ENCODE results near the gene NFKBIE.

NFKBIE gene

GRCh38 chr6:44260451-44261297 is 4.7 kb downstream of the NFKBIE start:
- TF ChIP-seq EP300 (IDR thresholded peaks at IDR 0.05; ENCODE audit: borderline replicate concordance) (no peak), TAF1 (IDR thresholded peaks at IDR 0.05; ENCODE audit: low read depth) (no peak), EGR1 (IDR thresholded peaks at IDR 0.05) (no peak), CEBPB (IDR thresholded peaks at IDR 0.05) (no peak), FOXM1 (IDR thresholded peaks at IDR 0.05; ENCODE audit: borderline replicate concordance, low read depth) (no peak), NFIC (IDR thresholded peaks at IDR 0.05) (no peak), ZBTB7A (IDR thresholded peaks at IDR 0.05; ENCODE audit: low read depth) (no peak), RAD21 (IDR thresholded peaks at IDR 0.05; ENCODE audit: low read depth) (no peak), TEAD4 (IDR thresholded peaks at IDR 0.05) (no peak), YY1 (IDR thresholded peaks at IDR 0.05; ENCODE audit: low read depth) (no peak), TCF12 (IDR thresholded peaks at IDR 0.05; ENCODE audit: low read depth) (no peak), REST (IDR thresholded peaks at IDR 0.05; ENCODE audit: low read depth) (no peak), CREB1 (IDR thresholded peaks at IDR 0.05; ENCODE audit: low read depth) (no peak), MAX (IDR thresholded peaks at IDR 0.05) (no peak)
- TF ChIP-seq, protein P1, sequence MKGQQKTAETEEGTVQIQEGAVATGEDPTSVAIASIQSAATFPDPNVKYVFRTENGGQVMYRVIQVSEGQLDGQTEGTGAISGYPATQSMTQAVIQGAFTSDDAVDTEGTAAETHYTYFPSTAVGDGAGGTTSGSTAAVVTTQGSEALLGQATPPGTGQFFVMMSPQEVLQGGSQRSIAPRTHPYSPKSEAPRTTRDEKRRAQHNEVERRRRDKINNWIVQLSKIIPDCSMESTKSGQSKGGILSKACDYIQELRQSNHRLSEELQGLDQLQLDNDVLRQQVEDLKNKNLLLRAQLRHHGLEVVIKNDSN (IDR thresholded peaks at IDR 0.05): no peak

DNA sequence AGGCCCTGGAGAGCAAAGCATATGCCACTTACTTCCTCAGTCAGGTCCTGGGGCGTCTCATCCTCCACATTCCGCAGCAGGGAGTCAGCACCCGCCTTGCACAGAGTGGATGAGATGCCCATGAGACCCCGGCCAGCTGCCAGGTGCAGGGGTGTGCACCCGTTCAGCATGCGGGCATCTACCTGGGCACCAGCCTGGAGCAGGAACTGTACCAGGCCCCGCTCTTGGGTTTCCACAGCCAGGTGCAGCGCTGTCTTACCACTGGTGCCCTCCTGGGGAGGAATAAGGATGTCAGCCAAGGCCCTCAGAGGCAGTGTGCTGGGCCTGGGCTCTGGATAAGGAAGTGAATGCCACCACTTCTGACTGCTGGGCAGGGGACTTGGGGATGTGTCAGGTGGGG is 5.3 kb downstream of the NFKBIE start:
- TF ChIP-seq, protein P1 (IDR thresholded peaks at IDR 0.05): no peak
- TF ChIP-seq EP300 (IDR thresholded peaks at IDR 0.05; ENCODE audit: borderline replicate concordance) (no peak), TAF1 (IDR thresholded peaks at IDR 0.05; ENCODE audit: low read depth) (no peak), TEAD4 (IDR thresholded peaks at IDR 0.05) (no peak), EGR1 (IDR thresholded peaks at IDR 0.05) (no peak), FOXM1 (IDR thresholded peaks at IDR 0.05; ENCODE audit: borderline replicate concordance, low read depth) (no peak), RAD21 (IDR thresholded peaks at IDR 0.05; ENCODE audit: low read depth) (no peak), CEBPB (IDR thresholded peaks at IDR 0.05) (no peak), NFIC (IDR thresholded peaks at IDR 0.05) (no peak), CREB1 (IDR thresholded peaks at IDR 0.05; ENCODE audit: low read depth) (no peak), YY1 (IDR thresholded peaks at IDR 0.05; ENCODE audit: low read depth) (no peak), TCF12 (IDR thresholded peaks at IDR 0.05; ENCODE audit: low read depth) (no peak), REST (IDR thresholded peaks at IDR 0.05; ENCODE audit: low read depth) (no peak), ZBTB7A (IDR thresholded peaks at IDR 0.05; ENCODE audit: low read depth) (no peak), MAX (IDR thresholded peaks at IDR 0.05) (no peak)

DNA sequence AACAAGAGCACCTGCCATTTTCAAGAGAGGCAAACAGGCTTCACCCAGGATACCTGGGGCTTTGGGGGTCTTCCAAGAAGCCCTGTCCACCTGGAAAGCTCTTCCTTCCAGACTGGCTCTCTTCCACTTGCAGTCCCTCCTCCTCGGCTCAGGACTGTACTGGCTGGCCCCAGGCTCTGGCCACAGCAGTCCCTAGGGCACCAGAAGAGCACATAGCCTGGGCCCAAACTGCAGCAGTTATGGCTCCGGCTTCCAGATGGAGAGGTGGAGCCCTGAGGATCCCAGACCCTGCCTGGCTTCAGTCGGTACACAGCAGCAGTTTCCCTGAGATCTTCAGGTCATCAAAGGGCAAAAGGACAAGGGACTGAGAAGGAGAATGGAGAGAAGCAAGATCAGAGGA is 6.4 kb downstream of the NFKBIE start:
- no peak for TF ChIP-seq RAD21 (IDR thresholded peaks at IDR 0.05; ENCODE audit: low read depth)
- TF ChIP-seq FOXM1 (IDR thresholded peaks at IDR 0.05; ENCODE audit: borderline replicate concordance, low read depth): no peak
- no peak for TF ChIP-seq CREB1 (IDR thresholded peaks at IDR 0.05; ENCODE audit: low read depth)
- TF ChIP-seq REST (IDR thresholded peaks at IDR 0.05; ENCODE audit: low read depth): no peak
- TF ChIP-seq NFIC (IDR thresholded peaks at IDR 0.05): no peak
- no peak for TF ChIP-seq TCF12 (IDR thresholded peaks at IDR 0.05; ENCODE audit: low read depth)
- no peak for TF ChIP-seq TAF1 (IDR thresholded peaks at IDR 0.05; ENCODE audit: low read depth)

- TF ChIP-seq REST (IDR thresholded peaks at IDR 0.05; ENCODE audit: low read depth) (no peak), CEBPB (IDR thresholded peaks at IDR 0.05) (no peak), NFIC (IDR thresholded peaks at IDR 0.05) (no peak), ZBTB7A (IDR thresholded peaks at IDR 0.05; ENCODE audit: low read depth) (no peak), TCF12 (IDR thresholded peaks at IDR 0.05; ENCODE audit: low read depth) (no peak), TEAD4 (IDR thresholded peaks at IDR 0.05) (no peak)
Observed at GRCh38 chr6:44258325-44258863, 7.0 kb downstream of the NFKBIE start.

Data from Ishikawa (cell line).